ENCODE data around the gene TSTD1.
"Not testable (repeated sequence)": the region's sequence is repeated elsewhere in the genome, so short reads cannot be mapped to it uniquely, and the experiment has no call there.

TSTD1 gene

GRCh38 chr1:161069241-161069640 lies 30.5 kb upstream of the TSTD1 start:
- no peak for DNase-seq

- DNase-seq = peak in 27 of 56 donors; percentile 2 to 52 (median 12)
These were observed 29.8 kb upstream of the TSTD1 start for GRCh38 chr1:161068306-161069234.

GRCh38 chr1:161066694-161067093 lies 27.9 kb upstream of the TSTD1 start:
- no peak for DNase-seq

GRCh38 chr1:161065681-161066080 lies 26.9 kb upstream of the TSTD1 start:
- not testable (repeated sequence) for DNase-seq

GRCh38 chr1:161063936-161064335 lies 25.2 kb upstream of the TSTD1 start:
- not testable (repeated sequence) for DNase-seq

- no peak for DNase-seq
These were observed 22.7 kb upstream of the TSTD1 start for GRCh38 chr1:161061419-161061818.

- no peak for DNase-seq
These were observed 20.5 kb upstream of the TSTD1 start for GRCh38 chr1:161059293-161059692.

- DNase-seq = no peak
These were observed 16.0 kb upstream of the TSTD1 start for GRCh38 chr1:161054805-161055204.

- DNase-seq = no peak
These were observed 15.5 kb upstream of the TSTD1 start for GRCh38 chr1:161054232-161054631.

- no peak for DNase-seq
These were observed 14.1 kb upstream of the TSTD1 start for GRCh38 chr1:161052899-161053298.

GRCh38 chr1:161051219-161051618 lies 12.5 kb upstream of the TSTD1 start:
- no peak for DNase-seq

GRCh38 chr1:161048949-161049722 lies 10.4 kb upstream of the TSTD1 start:
- DNase-seq = no peak

GRCh38 chr1:161047436-161048420 lies 9.0 kb upstream of the TSTD1 start:
- no peak for DNase-seq

GRCh38 chr1:161046605-161047228 lies 8.0 kb upstream of the TSTD1 start:
- no peak for DNase-seq

GRCh38 chr1:161045736-161046604 lies 7.2 kb upstream of the TSTD1 start, which contains the start of gene USF1:
Gene USF1, minus strand, starts transcription at chr1:161045977. Its CDS starts 2,702 bp downstream, at chr1:161043275.
- peak in 55 of 56 donors; percentile 40 to 95 (median 89) for DNase-seq

- peak in 47 of 56 donors; percentile 18 to 79 (median 58) for DNase-seq
These were observed 6.4 kb upstream of the TSTD1 start for GRCh38 chr1:161044908-161045735.

- no peak for DNase-seq
These were observed 5.8 kb upstream of the TSTD1 start for GRCh38 chr1:161044535-161044907.

GRCh38 chr1:161039546-161039945 lies 782 bp upstream of the TSTD1 start:
- DNase-seq = no peak

- no peak for DNase-seq
These were observed 386 bp upstream of the TSTD1 start for GRCh38 chr1:161039154-161039545.

All from nucleus accumbens (tissue), 56 donors.